Right atrium auricular region (tissue), 2 donors: ENCODE measurements around the gene ZSCAN5A. TPM values are rescaled to one million over a fixed set of nuclear protein-coding genes. Genes with fewer than 3 reads are reported as not detected.

ENCODE experiments used
- total RNA-seq, 2 donors: library from RNA; depleted of rRNA; stranded (reverse); fragments of >200 nt; gene quantifications; one replicate each; pipeline ENCODE4 v1.1.0, GENCODE V29; 2016

ZSCAN5A gene
- total RNA-seq, 2 donors from 2014 or later: 3.0 to 9.5 TPM

Other genes with a start within 250 kb of the ZSCAN5A start
- 10 to 100 TPM in 1 of 2 donors, 1 to 10 TPM in 1; 6.0 to 11.8 TPM for gene ZNF787, start 193.5 kb downstream of the ZSCAN5A start, total RNA-seq
- gene ZNF444, start 173.6 kb downstream of the ZSCAN5A start, total RNA-seq: 10 to 100 TPM; 26.1 to 30.9 TPM
- gene GALP, start 138.8 kb downstream of the ZSCAN5A start, total RNA-seq: not detected
- gene ZSCAN5B, start 117.1 kb downstream of the ZSCAN5A start, total RNA-seq: not detected
- not detected for gene ZSCAN5C, start 112.6 kb downstream of the ZSCAN5A start, total RNA-seq
- not detected for gene EDDM13, start 42.1 kb downstream of the ZSCAN5A start, total RNA-seq
- 1 to 10 TPM; 3.9 to 6.2 TPM for gene ZNF582, start 78.7 kb upstream of the ZSCAN5A start, total RNA-seq
- gene ZNF583, start 89.5 kb upstream of the ZSCAN5A start, total RNA-seq: 1 to 10 TPM; 2.3 to 6.4 TPM
- gene ZNF667, start 162.5 kb upstream of the ZSCAN5A start, total RNA-seq: 1 to 10 TPM; 3.5 to 5.3 TPM
- gene ZNF471, start 193.0 kb upstream of the ZSCAN5A start, total RNA-seq: 1 to 10 TPM; 2.1 to 2.3 TPM
- gene ZFP28, start 224.1 kb upstream of the ZSCAN5A start, total RNA-seq: 1 to 10 TPM; 4.0 to 4.6 TPM